Stimulated activated CD8-positive, alpha-beta memory T cell treated with anti-CD3 and anti-CD28 coated beads, Interleukin-2, amount 100 ng/mL, for 48 hours (primary cell): ENCODE measurements around the gene HINT3.
"Not testable (repeated sequence)": the region's sequence is repeated elsewhere in the genome, so short reads cannot be mapped to it uniquely, and the experiment has no call there.

ENCODE experiments used
- DNase-seq, 2 donors: peaks; one replicate each; pipeline ENCODE4 v3.0.0-alpha.2; 2020; ENCODE audit warnings: low read depth in 2 of 2

The HINT3 gene

GRCh38 chr6:125956506-125957390 is at the start of gene HINT3:
TSS of gene HINT3 (plus strand) at chr6:125956770. CDS start at chr6:125956978, 208 bp downstream.
- DNase-seq, result peak; percentile 98

- no peak for DNase-seq
These were observed 46.0 kb upstream of the HINT3 start for GRCh38 chr6:125910527-125910926.

- DNase-seq, result not testable (repeated sequence)
These were observed 45.5 kb upstream of the HINT3 start for GRCh38 chr6:125911051-125911451.

- not testable (repeated sequence) for DNase-seq
These were observed 44.1 kb upstream of the HINT3 start for GRCh38 chr6:125912430-125912829.

- DNase-seq, result no peak
These were observed 43.4 kb upstream of the HINT3 start for GRCh38 chr6:125913145-125913544.

GRCh38 chr6:125913864-125914351 is 42.7 kb upstream of the HINT3 start:
- DNase-seq, result no peak

GRCh38 chr6:125918230-125918629 is 38.3 kb upstream of the HINT3 start:
- no peak for DNase-seq

GRCh38 chr6:125918681-125919566 is 37.6 kb upstream of the HINT3 start:
- DNase-seq, result no peak

GRCh38 chr6:125919618-125920017 is 37.0 kb upstream of the HINT3 start:
- no peak for DNase-seq

- no peak for DNase-seq
These were observed 34.2 kb upstream of the HINT3 start for GRCh38 chr6:125922322-125922860.

- DNase-seq, result no peak
These were observed 33.1 kb upstream of the HINT3 start for GRCh38 chr6:125923366-125923877.

GRCh38 chr6:125924169-125924568 is 32.4 kb upstream of the HINT3 start:
- no peak for DNase-seq

GRCh38 chr6:125924697-125925358 is 31.7 kb upstream of the HINT3 start:
- no peak for DNase-seq

GRCh38 chr6:125926711-125927110 is 29.9 kb upstream of the HINT3 start:
- DNase-seq, result no peak

GRCh38 chr6:125927761-125928160 is 28.8 kb upstream of the HINT3 start:
- no peak for DNase-seq

- DNase-seq, result no peak
These were observed 25.7 kb upstream of the HINT3 start for GRCh38 chr6:125930765-125931418.

- no peak for DNase-seq
These were observed 24.7 kb upstream of the HINT3 start for GRCh38 chr6:125931733-125932450.

- DNase-seq, result no peak
These were observed 24.1 kb upstream of the HINT3 start for GRCh38 chr6:125932451-125932795.

- not testable (repeated sequence) for DNase-seq
These were observed 21.1 kb upstream of the HINT3 start for GRCh38 chr6:125935520-125935919.

GRCh38 chr6:125939026-125939425 is 17.5 kb upstream of the HINT3 start:
- no peak for DNase-seq
